HG03469 (cell line): ENCODE measurements around the gene UBXN4.
"Not testable (repeated sequence)": the region's sequence is repeated elsewhere in the genome, so short reads cannot be mapped to it uniquely, and the experiment has no call there.

Experiments used
- ATAC-seq: cut with Tn5 transposase; IDR thresholded peaks from one replicate; pipeline ENCODE4 v1.9.1; 2021; ENCODE audit warnings: mild to moderate bottlenecking, moderate library complexity, moderate number of reproducible peaks; ENCODE audit not compliant: unreplicated experiment

Gene UBXN4

DNA sequence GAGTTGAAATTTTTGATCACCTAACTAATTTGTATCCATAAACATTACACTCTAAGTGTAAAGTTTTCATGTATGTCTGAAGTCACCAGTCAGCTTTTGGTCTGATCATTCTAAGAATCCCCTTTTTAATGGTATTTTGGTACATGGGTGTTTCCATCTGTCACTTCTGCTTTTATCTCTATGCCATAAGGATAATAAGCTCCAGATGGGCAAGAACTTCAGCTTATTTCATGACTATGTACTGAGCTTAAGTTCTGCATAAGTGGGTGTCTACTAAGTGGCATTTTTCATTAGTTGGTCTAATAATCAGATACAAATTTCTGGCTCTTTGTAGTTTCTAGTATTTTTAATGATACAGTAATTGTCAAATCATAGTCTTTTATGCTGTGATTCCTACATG, 20.4 kb downstream of the UBXN4 start:
- ATAC-seq, result no peak

DNA sequence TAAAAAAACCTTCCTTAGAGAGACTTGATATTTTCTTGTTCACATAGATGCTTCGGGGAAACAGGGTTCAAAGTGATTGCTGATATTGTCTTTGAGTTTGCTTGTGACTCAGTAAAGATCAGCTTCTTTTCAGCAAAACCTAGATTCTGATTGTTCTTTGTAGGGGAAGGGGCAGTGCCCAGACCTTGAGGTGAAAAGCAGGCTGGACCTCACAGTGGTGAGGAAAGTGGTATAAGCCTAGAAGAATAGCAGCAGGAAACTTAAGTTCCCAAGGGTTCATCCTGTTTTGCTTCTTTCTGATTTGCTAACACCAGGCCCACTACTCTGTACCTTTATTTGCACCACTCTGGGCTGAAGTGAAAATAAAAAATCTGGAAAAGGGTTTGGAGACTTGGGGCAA, 20.9 kb downstream of the UBXN4 start:
- no peak for ATAC-seq

DNA sequence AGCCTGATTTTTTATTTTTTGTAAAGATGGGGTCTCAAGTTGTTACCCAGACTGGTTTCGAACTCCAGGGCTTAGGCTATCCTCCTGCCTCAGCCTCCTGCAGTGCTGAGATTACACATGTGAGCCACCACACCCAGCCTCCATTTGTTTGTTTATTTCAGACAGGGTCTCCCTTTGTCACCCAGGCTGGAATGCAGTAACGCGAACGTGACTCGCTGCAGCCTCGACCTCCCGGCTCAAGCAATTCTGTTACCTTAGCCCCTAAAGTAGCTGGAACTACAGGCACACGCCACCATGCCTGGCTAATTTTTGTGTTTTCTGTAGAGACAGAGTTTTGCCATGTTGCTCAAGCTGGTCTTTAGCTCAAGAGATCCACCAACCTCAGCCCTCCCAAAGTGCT, 27.2 kb downstream of the UBXN4 start:
- ATAC-seq, result no peak

DNA sequence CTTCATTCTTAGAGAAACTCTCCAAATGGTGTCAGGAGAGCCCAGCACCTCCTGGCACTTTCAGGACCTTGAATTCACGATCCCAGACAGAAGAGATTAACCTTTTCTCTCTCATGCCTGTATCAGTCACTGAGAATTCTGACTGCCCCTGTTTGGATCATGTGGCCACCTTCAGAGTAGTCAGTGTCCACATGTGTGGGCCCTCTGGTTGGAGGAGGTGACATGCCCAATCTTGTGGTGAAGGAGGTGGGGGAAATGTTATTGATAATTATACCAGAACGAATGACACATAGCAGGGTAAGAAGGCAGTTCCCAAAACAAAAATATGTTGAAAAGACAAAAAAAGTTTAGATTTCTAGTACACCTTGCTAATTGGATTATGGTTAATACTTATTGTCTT, 31.7 kb downstream of the UBXN4 start:
- no peak for ATAC-seq

DNA sequence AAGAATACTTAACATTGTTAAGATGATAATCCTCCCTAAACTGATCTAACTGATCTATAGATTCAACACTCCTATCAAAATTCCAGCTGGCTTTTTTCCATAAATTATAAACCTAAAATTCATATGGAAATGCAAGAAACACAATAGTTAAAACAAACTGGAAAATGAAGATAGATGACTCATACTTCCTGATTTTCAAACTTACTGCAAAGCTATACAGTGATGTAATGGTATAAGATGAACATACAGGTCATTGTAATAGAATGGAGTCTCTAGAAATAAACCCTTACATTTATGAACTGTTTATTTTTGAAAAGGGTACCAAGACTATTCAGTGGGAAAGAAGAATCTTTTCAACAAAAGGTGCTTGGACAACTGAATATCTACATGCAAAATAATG, 32.3 kb downstream of the UBXN4 start:
- ATAC-seq, result no peak

DNA sequence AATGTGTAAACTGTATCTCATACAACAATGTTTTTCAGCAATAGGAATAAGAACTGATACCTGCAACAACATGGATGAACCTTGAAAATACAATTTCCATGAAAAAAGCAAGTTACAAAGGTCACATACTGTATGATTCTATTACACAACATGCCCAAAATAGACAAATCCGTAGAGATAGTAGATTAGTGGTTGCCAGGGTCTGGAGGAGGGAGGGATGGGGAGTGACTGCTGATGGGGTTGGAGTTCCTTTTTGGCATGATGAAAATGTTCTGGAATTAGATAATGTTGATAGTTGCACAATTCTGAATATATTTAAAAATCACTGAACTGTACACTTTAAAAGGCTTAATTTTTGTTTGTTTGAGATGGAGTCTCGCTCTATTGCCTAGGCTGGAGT, 33.8 kb downstream of the UBXN4 start:
- ATAC-seq, result no peak

DNA sequence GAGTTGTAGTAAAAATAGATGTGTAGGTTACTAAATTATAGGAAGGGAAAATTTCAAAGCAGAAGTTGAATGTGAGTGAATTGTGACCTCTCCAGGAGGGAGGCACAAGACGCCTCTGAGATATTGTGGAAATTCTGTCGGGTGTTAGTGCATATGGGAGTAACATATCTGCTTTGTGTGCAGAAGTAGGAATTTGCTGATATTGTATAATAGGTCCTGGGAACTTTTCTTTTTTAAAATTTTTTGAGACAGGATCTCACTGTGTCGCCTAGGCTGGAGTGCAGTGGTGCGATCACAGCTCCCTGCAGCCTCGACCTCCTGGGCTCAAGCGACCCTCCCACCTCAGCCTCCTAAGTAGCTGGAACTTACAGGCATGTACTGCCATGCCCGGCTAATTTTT, 34.7 kb downstream of the UBXN4 start:
- no peak for ATAC-seq

DNA sequence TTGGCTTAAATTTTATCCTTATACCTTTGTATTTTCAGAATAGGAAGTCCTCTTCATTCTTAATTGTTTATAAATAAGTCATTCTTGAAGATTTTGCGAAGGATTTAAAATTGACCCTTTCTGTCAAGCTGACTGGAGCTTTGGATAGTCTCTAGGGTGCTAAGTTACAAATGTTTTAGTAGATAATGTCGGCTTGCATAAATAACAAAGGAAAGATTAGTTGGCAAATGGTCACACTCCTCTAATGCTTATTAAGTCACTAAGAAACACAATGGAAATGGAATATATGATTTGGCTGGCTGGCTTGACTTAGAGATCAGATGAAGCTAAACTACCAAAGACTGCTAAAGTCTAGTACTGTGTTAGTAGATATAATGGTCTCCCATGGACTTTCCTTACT, 40.6 kb downstream of the UBXN4 start:
- ATAC-seq, result no peak

DNA sequence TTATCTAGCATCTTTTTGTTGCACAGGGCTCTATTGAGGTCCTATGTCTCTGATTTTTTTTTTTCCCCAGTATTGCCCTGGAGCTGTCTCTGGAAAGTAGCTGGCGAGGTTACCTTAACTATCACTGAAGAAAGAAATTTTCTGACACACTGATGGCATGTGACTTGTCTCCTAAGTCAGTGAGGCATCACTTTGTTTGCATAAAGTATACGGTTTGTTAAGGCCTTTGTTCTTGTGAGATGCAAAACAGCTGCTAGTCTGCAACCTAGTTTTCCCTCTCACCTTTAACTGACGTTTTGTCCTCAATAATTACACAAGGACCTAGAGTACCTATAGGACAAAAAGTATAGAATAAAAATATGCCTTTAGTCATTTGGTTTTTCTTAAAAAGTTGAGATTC, 41.8 kb downstream of the UBXN4 start:
- no peak for ATAC-seq

DNA sequence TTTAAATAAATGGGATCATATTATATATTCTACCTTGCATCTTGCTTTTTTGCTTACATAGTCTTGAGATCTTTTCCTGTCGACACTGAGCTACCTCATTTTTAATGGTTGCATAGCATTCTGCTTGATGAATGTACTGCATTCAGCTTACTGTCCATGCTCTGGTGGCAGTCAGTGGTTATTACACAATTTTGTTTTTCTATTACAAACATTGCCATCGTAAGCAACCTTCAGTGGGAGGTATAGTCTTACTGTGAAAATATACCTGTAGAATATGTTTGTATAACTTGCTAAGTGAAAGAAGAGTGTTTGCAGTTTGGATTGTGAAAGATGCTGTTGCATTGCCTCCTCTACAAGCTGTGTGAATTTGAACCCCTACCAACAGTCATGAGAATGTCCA, 43.4 kb downstream of the UBXN4 start:
- ATAC-seq, result no peak

DNA sequence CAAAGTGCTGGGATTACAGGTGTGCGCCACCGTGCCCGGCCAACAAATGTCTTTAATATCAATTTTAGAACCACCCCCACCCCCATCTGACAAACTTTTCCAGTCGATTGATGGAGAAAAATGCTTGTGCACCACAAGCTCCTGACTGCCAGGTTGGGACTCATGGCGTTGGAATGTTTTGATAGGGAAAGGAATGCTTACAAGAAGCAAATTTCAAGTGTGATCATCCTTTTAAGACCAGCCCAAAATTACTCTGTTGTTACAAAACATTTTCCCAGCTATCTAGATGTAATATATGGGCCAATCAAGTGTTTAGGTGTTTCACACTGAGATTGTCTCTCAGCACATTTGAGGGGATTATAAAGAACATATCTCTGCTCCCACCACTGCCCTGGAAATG, 45.2 kb downstream of the UBXN4 start:
- no peak for ATAC-seq

DNA sequence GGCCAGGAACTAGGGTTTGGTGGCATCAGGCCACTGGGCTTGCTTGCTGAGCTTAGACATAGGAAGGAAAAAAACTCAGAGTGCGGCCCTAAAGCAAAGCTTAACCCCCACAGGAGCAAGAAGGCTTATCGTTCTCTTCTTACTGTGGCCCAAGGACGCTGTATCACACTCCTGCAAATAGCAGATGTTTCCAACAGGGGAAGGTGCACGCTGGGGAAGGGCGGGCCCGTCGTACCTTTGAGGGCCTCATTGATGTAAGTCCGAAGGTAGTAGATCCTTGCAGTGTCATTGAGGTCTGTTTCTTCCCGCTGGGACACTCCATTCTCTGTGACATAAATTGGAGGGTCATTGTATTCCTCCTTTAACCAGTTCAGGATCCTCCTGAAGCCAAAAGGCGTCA, 48.8 kb downstream of the UBXN4 start:
- no peak for ATAC-seq

DNA sequence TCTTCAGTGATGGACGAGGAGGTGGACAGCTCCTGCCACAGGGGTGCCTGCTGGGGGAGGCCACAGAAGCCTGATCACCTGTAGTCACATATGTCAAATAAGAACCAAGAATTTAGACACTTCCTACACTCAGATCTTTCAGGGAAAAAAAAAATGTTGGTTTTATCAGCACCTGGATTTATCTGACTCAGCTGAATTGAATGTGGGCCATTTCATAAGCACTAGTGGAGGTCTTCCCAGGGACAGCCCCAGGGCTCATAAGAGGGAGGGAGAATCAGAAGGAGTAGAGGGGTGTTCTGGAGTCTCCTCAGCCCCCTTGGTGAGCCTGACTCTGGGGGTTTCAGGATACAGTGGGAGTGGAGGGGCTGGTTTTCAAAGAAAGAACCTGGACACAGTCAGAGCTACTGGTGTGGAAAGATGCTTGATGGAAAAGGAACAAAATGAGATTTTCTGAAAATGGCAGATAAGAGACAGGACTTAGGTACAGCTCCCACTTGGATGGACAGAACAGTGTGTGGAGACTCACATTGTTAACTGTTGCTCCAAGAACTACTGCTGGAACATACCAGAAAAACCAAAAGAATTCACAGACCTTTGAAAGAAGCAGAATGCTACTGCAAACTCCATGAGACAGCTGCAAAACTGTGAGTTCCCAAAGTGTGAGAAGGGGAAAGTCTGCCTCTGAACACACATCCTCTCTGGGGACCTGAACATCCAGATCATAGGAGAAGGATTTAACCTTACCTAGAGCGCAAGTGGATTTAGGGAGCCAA, 49.9 kb downstream of the UBXN4 start:
- no peak for ATAC-seq

DNA sequence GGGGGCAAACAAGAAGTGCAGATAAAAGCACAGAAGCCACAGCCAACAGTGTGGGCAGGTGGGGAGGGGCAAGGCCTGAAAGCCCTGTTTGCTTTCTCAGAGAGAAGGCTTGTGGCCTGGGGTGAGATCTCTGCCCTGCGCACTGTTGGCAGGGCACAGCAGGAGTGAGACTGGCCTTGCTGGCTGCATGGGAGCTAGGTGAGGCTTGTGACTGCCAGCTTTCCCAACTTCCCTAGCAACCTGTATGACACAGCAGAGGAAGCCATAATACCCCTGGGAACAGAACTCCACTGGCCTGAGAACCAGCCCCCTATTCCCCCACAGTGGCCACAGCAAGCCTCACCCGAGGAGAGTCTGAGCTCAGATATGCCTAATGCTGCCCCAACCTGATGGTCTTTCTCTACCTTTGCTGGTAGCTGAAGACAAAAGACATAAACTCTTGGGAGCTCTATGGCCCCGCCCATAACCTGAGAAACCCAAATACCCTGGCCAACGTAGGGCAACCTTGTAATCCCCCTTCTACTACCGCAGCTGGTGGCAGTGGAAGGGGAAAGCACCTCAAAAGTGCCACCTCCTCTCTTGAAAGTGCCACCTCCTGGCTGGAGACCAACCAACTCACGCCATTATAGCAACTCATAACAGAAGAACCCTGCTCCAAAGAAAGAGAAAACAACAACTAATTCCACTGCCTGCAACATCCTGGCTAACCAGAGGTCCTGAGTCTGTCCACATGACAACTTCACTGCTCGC, 50.9 kb downstream of the UBXN4 start:
- no peak for ATAC-seq

DNA sequence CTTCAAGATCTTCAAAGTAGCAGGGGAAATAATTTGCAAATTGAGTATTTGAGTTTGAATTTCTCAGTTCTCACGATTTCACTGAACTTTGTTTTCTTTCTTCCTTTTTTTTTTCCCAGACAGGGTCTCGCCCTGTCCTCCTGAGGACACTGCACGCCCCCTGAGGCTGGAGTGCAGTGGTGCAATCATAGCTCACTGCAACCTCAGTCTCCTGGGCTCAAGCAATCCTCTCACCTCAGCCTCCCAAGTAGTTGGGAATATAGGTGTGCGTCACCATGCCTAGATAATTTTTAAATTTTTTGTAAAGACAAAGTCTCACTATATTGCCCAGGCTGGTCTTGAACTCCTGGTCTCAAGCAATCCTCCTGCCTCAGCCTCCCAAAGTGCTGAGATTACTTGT, 54.0 kb downstream of the UBXN4 start:
- not testable (repeated sequence) for ATAC-seq

DNA sequence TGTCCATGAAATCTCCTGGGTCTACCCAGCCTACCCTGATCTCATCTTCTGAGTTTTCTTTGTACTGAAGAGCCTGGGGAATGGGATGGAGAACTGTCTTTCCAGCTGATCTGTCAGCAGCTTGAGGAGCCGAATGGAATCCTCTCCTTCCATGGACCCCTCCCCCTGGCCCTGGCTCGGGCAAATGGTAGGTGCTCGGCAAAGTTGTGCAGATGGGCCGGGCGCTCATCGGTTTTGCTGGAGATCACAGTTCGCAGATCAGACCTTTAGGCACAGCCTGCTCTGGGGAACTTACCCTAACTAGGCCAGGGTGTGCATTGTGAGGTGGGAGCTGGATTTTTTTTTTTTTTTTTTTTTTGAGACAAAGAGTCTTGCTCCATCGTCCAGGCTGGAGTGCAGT, 55.0 kb downstream of the UBXN4 start:
- no peak for ATAC-seq

DNA sequence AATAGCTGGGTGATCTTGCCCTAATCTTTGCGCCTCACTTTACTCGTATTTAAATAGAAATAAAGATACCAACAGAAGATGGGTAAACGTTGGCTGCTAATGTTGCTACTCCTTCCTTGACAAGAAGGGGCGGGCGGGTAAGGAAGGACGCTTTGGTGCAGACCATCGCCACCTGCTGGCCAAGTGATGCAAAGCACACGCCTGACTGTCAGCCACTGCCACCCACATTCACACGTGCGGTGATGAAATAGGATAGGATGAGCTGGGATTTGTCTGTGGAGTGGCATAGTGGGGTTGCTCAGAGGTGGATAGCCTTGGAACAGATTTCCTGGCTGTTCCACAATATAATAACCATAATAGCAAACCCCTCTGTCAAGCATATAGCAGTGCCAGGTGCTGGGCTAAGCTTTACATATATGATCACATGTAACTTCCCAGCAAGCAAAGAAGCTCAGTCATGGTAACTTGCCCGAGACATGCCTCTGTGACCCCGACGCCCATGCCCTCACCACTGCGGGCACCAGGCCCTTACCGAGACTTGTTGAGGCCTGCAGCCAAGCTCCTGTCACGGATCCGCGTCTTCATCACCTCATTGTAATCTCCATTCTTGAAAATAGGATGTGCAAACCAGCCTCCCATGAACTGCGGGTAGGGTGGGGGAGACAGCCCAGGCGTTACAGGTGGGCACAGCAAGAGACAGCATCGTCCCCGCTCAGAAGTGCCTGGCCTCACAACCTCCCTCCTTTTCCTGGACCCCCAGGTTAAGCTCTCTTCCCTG, 56.0 kb downstream of the UBXN4 start:
- peak; percentile 47 for ATAC-seq

DNA sequence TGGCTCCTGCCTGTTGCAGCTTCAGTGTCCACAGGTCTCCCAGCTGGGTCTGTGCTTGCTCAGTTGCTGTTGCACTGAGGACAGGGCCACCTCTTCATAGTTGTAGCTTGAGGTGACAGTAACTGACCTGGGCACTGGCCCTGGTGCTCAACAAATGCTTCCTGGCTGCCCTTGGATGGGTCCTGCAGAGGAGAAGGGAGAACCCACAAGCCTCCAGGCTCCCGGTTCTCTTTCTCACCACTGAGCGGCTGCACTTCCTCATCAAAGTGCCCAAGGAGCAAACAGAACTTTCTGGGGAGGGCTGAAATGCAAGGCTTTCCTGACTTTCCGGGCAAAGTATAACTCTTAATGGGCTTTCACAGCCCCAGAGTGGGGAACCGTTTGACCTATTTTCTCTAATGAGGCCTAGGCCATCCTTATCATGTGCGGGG, 56.6 kb downstream of the UBXN4 start:
- ATAC-seq, result no peak

DNA sequence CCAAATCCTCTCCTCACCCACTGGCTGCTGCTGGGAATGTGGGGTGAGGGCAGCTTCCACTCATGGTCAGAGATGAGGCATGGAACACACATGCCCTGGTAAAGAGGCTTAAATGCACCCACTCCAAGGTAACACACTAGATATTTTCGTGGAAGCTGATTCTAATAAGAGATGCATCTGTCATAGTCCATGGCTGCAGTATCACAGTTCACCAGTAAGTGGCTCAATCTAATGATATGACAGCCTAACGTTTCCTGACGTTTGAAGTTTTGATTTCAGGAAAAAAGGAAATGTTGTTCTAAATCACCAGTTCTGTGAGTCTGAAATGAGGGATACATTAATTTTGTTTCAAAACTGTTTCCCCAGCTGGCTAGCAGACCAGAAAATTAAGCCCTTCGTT, 57.1 kb downstream of the UBXN4 start:
- ATAC-seq, result no peak

DNA sequence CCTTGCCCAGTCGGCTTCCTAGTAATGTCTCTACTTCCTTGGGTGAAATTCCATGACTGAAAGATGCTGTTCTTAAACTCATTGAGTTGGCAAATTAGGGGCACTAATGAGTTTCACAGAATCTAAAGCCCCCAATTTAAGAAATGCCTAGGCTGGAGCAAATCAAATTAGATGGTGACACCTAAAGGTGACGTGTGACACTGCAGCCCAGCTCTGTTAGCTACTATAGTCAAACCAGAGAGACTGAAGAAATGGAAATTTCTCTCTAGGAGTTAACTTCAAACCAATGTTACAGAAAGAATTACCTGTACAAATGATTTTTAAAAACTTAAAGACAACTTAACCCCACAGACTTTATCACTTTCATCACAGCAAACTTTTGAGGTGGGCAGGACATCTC, 58.1 kb downstream of the UBXN4 start:
- ATAC-seq, result no peak

DNA sequence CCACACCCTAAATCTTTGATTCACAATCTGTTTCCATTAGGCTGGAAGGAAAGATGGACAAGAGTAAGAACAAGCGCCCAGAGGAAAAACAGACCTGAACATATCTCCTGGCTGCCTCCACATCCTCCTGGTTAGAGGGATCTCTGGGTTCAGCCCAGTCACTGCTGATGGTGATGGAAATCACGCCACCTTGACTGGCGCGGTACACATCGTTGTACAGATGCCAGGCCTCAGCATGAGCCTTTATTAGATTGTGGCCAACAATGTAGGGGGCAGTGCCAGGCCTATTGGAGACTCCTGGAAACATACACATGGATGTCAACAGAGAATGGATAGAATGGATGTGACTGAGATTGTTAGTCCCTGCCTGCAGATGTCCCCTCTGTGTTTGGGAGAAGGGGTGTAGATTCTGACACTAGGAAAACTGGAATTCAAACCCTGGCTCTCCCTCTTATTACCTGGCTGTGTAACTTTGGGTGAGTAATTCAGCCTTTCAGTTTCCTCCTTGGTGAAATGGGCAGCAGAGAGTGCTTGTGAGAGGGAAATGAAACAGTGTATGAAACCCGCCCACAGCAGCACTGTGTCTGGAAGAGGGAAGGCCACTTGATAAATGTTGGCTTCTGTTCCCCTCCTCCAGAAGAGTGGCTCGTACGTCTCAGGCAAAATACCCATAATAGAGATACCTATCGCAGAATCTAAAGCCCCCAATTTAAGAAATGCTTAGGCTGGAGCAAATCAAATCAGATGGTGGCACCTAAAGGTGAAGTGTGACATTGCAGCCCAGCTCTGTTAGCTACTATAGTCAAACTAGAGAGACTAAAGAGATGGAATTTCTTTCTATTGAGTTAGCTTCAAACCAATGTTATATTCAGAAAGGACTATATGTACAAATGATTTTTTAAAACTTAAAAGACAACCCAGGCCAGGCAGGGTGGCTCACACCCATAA, 59.1 kb downstream of the UBXN4 start:
- ATAC-seq, result no peak
